T-helper 1 cell treated with Interleukin-12 subunit alpha and Interleukin-12 subunit beta and Interleukin-4 antibody, amounts not matched to agents 30 μg/mL and 1 μg/mL, for 36 hours (primary cell): ENCODE results near the gene PKP3.
"Not testable (repeated sequence)": the region's sequence is repeated elsewhere in the genome, so short reads cannot be mapped to it uniquely, and the experiment has no call there.

Experiments used
- H3K27ac Mint-ChIP-seq: one replicate; pipeline ENCODE4 v1.8.0; 2021; ENCODE audit warnings: mild to moderate bottlenecking, mixed read lengths
- H3K27me3 Mint-ChIP-seq: one replicate; pipeline ENCODE4 v1.8.0; 2021; ENCODE audit warnings: low read depth, mixed read lengths
- H3K36me3 Mint-ChIP-seq: one replicate; pipeline ENCODE4 v1.8.0; 2021; ENCODE audit warnings: low read depth, mixed read lengths
- H3K4me1 Mint-ChIP-seq: one replicate; pipeline ENCODE4 v1.8.0; 2021; ENCODE audit warnings: low read depth, mixed read lengths
- H3K4me3 Mint-ChIP-seq: one replicate; pipeline ENCODE4 v1.8.0; 2021; ENCODE audit warnings: mild to moderate bottlenecking, moderate library complexity, mixed read lengths
- H3K9me3 Mint-ChIP-seq: one replicate; pipeline ENCODE4 v1.8.0; 2021; ENCODE audit warnings: mixed read lengths

PKP3 gene

GRCh38 chr11:394034-394857 is at the start of gene PKP3:
TSS of gene PKP3 (plus strand) at chr11:394209. CDS start at chr11:394293, 84 bp downstream.
- Mint-ChIP-seq H3K9me3 (no peaks in the 10 kb centered on the region), H3K4me3 (no peak within 1 kb of the TSS), H3K27me3 (no peaks in the 10 kb centered on the region), H3K36me3 (no peaks in the 10 kb centered on the region), H3K4me1 (no peaks in the 10 kb centered on the region), H3K27ac (no peak within 1 kb of the TSS)

GRCh38 chr11:344836-345578 is 49.0 kb upstream of the PKP3 start:
- Mint-ChIP-seq H3K9me3 (no peaks in the 10 kb centered on the region), H3K4me3 (no peak overlapping the region), H3K36me3 (peaks cover 3% of the 10 kb centered on the region), H3K4me1 (peaks cover 9% of the 10 kb centered on the region), H3K27me3 (peaks cover 33% of the 10 kb centered on the region), H3K27ac (no peak overlapping the region)

- H3K36me3 Mint-ChIP-seq: no peaks in the 10 kb centered on the region
- no peaks in the 10 kb centered on the region for H3K9me3 Mint-ChIP-seq
- H3K27ac Mint-ChIP-seq: no peak overlapping the region
- peaks cover 28% of the 10 kb centered on the region for H3K27me3 Mint-ChIP-seq
- peaks cover 15% of the 10 kb centered on the region for H3K4me1 Mint-ChIP-seq
- H3K4me3 Mint-ChIP-seq: no peak overlapping the region
These were observed 47.5 kb upstream of the PKP3 start for GRCh38 chr11:346529-346928.

GRCh38 chr11:349270-349954 is 44.6 kb upstream of the PKP3 start:
- not testable (repeated sequence) for H3K9me3 Mint-ChIP-seq, H3K4me3 Mint-ChIP-seq, H3K36me3 Mint-ChIP-seq, H3K27ac Mint-ChIP-seq
- H3K27me3 Mint-ChIP-seq: peaks cover 25% of the 10 kb centered on the region
- peaks cover 30% of the 10 kb centered on the region for H3K4me1 Mint-ChIP-seq

GRCh38 chr11:350033-350722 is 43.8 kb upstream of the PKP3 start:
- not testable (repeated sequence) for H3K4me3 Mint-ChIP-seq, H3K27ac Mint-ChIP-seq, H3K9me3 Mint-ChIP-seq, H3K36me3 Mint-ChIP-seq
- Mint-ChIP-seq H3K4me1 (peaks cover 32% of the 10 kb centered on the region), H3K27me3 (peaks cover 24% of the 10 kb centered on the region)

- peaks cover 17% of the 10 kb centered on the region for H3K27me3 Mint-ChIP-seq
- no peak overlapping the region for H3K4me3 Mint-ChIP-seq
- peaks cover 35% of the 10 kb centered on the region for H3K4me1 Mint-ChIP-seq
- H3K27ac Mint-ChIP-seq: no peak overlapping the region
- no peaks in the 10 kb centered on the region for H3K9me3 Mint-ChIP-seq
- H3K36me3 Mint-ChIP-seq: no peaks in the 10 kb centered on the region
These were observed 43.2 kb upstream of the PKP3 start for GRCh38 chr11:350723-351255.

- Mint-ChIP-seq H3K4me3 (no peak overlapping the region), H3K27ac (no peak overlapping the region), H3K36me3 (no peaks in the 10 kb centered on the region), H3K9me3 (no peaks in the 10 kb centered on the region), H3K4me1 (peaks cover 33% of the 10 kb centered on the region), H3K27me3 (peaks cover 11% of the 10 kb centered on the region)
These were observed 42.6 kb upstream of the PKP3 start for GRCh38 chr11:351411-351810.

GRCh38 chr11:352456-353031 is 41.5 kb upstream of the PKP3 start:
- Mint-ChIP-seq H3K27me3 (peaks cover 9% of the 10 kb centered on the region), H3K4me1 (peaks cover 33% of the 10 kb centered on the region), H3K4me3 (no peak overlapping the region), H3K9me3 (no peaks in the 10 kb centered on the region), H3K27ac (no peak overlapping the region), H3K36me3 (no peaks in the 10 kb centered on the region)

- peak overlapping the region; percentile 30 for H3K4me3 Mint-ChIP-seq
- H3K9me3 Mint-ChIP-seq: no peaks in the 10 kb centered on the region
- peaks cover 33% of the 10 kb centered on the region for H3K4me1 Mint-ChIP-seq
- H3K36me3 Mint-ChIP-seq: no peaks in the 10 kb centered on the region
- H3K27ac Mint-ChIP-seq: peak overlapping the region; percentile 63
- H3K27me3 Mint-ChIP-seq: peaks cover 9% of the 10 kb centered on the region
These were observed 40.7 kb upstream of the PKP3 start for GRCh38 chr11:353179-353873.

GRCh38 chr11:355581-356458 is 38.2 kb upstream of the PKP3 start:
- H3K9me3 Mint-ChIP-seq: no peaks in the 10 kb centered on the region
- H3K4me1 Mint-ChIP-seq: peaks cover 33% of the 10 kb centered on the region
- peaks cover 4% of the 10 kb centered on the region for H3K27me3 Mint-ChIP-seq
- H3K27ac Mint-ChIP-seq: peak overlapping the region; percentile 82
- peak overlapping the region; percentile 83 for H3K4me3 Mint-ChIP-seq
- H3K36me3 Mint-ChIP-seq: no peaks in the 10 kb centered on the region

- H3K4me1 Mint-ChIP-seq: peaks cover 27% of the 10 kb centered on the region
- no peak overlapping the region for H3K4me3 Mint-ChIP-seq
- peaks cover 5% of the 10 kb centered on the region for H3K9me3 Mint-ChIP-seq
- no peaks in the 10 kb centered on the region for H3K36me3 Mint-ChIP-seq
- no peak overlapping the region for H3K27ac Mint-ChIP-seq
- H3K27me3 Mint-ChIP-seq: peaks cover 4% of the 10 kb centered on the region
These were observed 37.4 kb upstream of the PKP3 start for GRCh38 chr11:356610-357009.

- H3K4me3 Mint-ChIP-seq: no peak overlapping the region
- no peaks in the 10 kb centered on the region for H3K36me3 Mint-ChIP-seq
- H3K4me1 Mint-ChIP-seq: peaks cover 24% of the 10 kb centered on the region
- peaks cover 5% of the 10 kb centered on the region for H3K9me3 Mint-ChIP-seq
- peaks cover 4% of the 10 kb centered on the region for H3K27me3 Mint-ChIP-seq
- no peak overlapping the region for H3K27ac Mint-ChIP-seq
These were observed 36.4 kb upstream of the PKP3 start for GRCh38 chr11:357582-357981.
